Activated naive CD8-positive, alpha-beta T cell treated with anti-CD3 and anti-CD28 coated beads, Interleukin-2, amount 10 ng/mL, durations not matched to agents 7 days and 5 days (primary cell): Measurements from ENCODE around the gene NADSYN1. TPM values are rescaled to one million over a fixed set of nuclear protein-coding genes. Genes with fewer than 3 reads are reported as not detected.

Experiments
- ATAC-seq: fragments of 150-1000 bp; cut with Tn5 transposase; one replicate; pipeline ENCODE4 v1.10.0; 2021; ENCODE audit warnings: low read depth, moderate library complexity
- POLR2A ChIA-PET: fragments of 350-600 bp; sonication (Branson Sonifier 250); formaldehyde crosslinking; loops from one replicate; lab custom pipeline; 2021; ENCODE audit warnings: antibody characterized with exemption; lab: Charles Lee
- DNase-seq: peaks from one replicate; pipeline ENCODE4 v3.0.0; 2021
- H3K27ac Mint-ChIP-seq: one replicate; pipeline ENCODE4 v1.8.0; 2022; ENCODE audit warnings: mild to moderate bottlenecking, mixed read lengths
- H3K27me3 Mint-ChIP-seq: one replicate; pipeline ENCODE4 v1.8.0; 2022; ENCODE audit warnings: mild to moderate bottlenecking, moderate library complexity, mixed read lengths
- H3K36me3 Mint-ChIP-seq: one replicate; pipeline ENCODE4 v1.8.0; 2021; ENCODE audit warnings: mild to moderate bottlenecking, mixed read lengths
- H3K4me1 Mint-ChIP-seq: one replicate; pipeline ENCODE4 v1.8.0; 2021; ENCODE audit warnings: mixed read lengths
- H3K4me3 Mint-ChIP-seq: one replicate; pipeline ENCODE4 v1.8.0; 2022; ENCODE audit warnings: mild to moderate bottlenecking, moderate library complexity, mixed read lengths
- H3K9me3 Mint-ChIP-seq: one replicate; pipeline ENCODE4 v1.8.0; 2021; ENCODE audit warnings: mixed read lengths
- total RNA-seq, 2 experiments: library from RNA; stranded (reverse); gene quantifications; one replicate each; pipeline ENCODE4 v1.2.3, GENCODE V29; 2021

The NADSYN1 gene
- total RNA-seq, 2 experiments from 2014 or later, result 172 to 186 TPM

- Mint-ChIP-seq H3K36me3 (no peaks in the 10 kb centered on the region), H3K4me3 (no peak overlapping the region), H3K27me3 (peaks cover 3% of the 10 kb centered on the region), H3K9me3 (no peaks in the 10 kb centered on the region), H3K4me1 (peaks cover 5% of the 10 kb centered on the region), H3K27ac (no peak overlapping the region)
- no peak for ATAC-seq
- POLR2A ChIA-PET, result no interaction called here
- no peak for DNase-seq
Observed at GRCh38 chr11:71425860-71426259, 27.1 kb upstream of the NADSYN1 start.

DNA sequence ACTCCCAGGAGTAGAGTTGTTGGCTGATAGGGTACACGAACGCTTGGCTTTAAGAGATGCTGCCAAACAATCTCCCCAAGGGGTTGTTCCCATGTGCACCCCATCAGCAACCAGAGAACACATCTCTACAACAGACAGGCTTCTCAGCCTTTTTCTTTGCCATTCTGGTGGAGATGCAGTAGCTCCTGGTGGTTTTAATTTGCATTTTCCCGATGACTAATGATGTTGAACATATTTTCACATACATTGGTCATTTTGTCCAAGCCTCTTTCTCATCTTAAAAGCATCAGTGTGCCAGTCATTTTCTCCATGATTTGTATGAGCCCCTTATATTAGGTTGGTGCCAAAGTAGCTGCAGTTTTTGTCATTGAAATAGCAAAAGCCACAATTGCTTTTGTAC lies 26.6 kb upstream of the NADSYN1 start:
- H3K4me1 Mint-ChIP-seq, result peaks cover 5% of the 10 kb centered on the region
- H3K9me3 Mint-ChIP-seq, result no peaks in the 10 kb centered on the region
- H3K4me3 Mint-ChIP-seq, result no peak overlapping the region
- ATAC-seq (no peak), DNase-seq (no peak)
- H3K27me3 Mint-ChIP-seq, result peaks cover 3% of the 10 kb centered on the region
- no peak overlapping the region for H3K27ac Mint-ChIP-seq
- H3K36me3 Mint-ChIP-seq, result no peaks in the 10 kb centered on the region
- POLR2A ChIA-PET, result no interaction called here

DNA sequence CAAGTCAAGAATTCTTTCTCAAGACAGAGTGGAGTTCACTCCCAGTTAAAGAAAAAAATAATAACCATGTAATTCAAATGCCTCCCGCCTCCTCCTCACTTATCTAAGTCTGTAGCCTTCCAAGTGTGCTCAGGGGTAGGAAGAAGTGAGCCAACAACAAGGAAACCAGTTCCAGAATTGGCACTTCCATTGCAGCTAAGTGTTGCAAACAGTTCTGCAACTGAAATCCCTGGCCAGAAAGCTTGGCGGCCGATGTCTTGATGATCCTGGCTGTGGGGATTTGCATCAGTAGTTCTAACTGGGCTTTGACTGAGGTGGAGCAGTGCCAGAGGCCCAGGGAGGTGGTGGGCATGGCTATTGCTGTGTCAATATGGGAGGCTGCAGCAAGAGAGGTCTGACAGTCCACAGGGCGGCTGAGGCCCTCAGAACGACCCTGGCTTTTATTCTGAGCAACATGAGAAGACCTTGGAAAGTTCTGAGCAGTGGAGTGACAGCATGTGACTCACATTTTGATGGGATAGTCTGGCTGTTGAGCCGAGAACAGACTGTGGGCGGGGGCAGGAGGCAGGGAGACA lies 24.1 kb upstream of the NADSYN1 start:
- H3K36me3 Mint-ChIP-seq, result no peaks in the 10 kb centered on the region
- peaks cover 3% of the 10 kb centered on the region for H3K27me3 Mint-ChIP-seq
- DNase-seq, result no peak
- peaks cover 5% of the 10 kb centered on the region for H3K4me1 Mint-ChIP-seq
- H3K27ac Mint-ChIP-seq, result no peak overlapping the region
- H3K4me3 Mint-ChIP-seq, result no peak overlapping the region
- H3K9me3 Mint-ChIP-seq, result no peaks in the 10 kb centered on the region
- no peak for ATAC-seq
- POLR2A ChIA-PET, result no interaction called here

DNA sequence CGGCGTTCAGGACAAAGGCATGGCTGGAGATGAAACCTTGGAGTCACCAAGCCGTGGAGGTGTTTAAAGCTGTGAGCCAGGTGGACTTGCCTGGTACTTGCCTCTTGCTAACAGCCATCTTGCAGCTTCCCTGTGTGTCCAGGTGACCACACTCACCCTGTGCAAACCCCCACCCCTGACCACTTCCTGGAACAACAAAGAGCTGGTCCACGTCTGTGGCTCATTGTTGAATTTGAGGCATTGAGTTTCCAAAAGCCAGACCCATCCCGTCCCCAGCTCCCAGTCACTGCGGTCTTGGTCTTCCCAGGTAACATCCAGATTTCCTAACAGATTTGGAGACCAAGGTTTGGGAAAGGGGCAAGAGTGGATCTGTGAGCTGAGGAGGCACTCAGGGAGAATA lies 23.3 kb upstream of the NADSYN1 start:
- no peak for DNase-seq
- Mint-ChIP-seq H3K4me1 (peaks cover 5% of the 10 kb centered on the region), H3K27me3 (peaks cover 3% of the 10 kb centered on the region), H3K36me3 (peaks cover 2% of the 10 kb centered on the region), H3K4me3 (no peak overlapping the region), H3K27ac (no peak overlapping the region), H3K9me3 (no peaks in the 10 kb centered on the region)
- no peak for ATAC-seq
- POLR2A ChIA-PET, result no interaction called here

- ATAC-seq (no peak), DNase-seq (no peak)
- Mint-ChIP-seq H3K36me3 (peaks cover 2% of the 10 kb centered on the region), H3K27ac (no peak overlapping the region), H3K27me3 (peaks cover 3% of the 10 kb centered on the region), H3K9me3 (no peaks in the 10 kb centered on the region), H3K4me1 (peaks cover 5% of the 10 kb centered on the region), H3K4me3 (no peak overlapping the region)
- POLR2A ChIA-PET, result no interaction called here
Observed at GRCh38 chr11:71430166-71430565, 22.8 kb upstream of the NADSYN1 start.

GRCh38 chr11:71431271-71431670 lies 21.7 kb upstream of the NADSYN1 start:
- ATAC-seq, result no peak
- Mint-ChIP-seq H3K27ac (no peak overlapping the region), H3K27me3 (peaks cover 3% of the 10 kb centered on the region), H3K9me3 (no peaks in the 10 kb centered on the region), H3K4me3 (no peak overlapping the region), H3K36me3 (peaks cover 2% of the 10 kb centered on the region), H3K4me1 (peaks cover 5% of the 10 kb centered on the region)
- DNase-seq, result no peak
- POLR2A ChIA-PET, result no interaction called here

DNA sequence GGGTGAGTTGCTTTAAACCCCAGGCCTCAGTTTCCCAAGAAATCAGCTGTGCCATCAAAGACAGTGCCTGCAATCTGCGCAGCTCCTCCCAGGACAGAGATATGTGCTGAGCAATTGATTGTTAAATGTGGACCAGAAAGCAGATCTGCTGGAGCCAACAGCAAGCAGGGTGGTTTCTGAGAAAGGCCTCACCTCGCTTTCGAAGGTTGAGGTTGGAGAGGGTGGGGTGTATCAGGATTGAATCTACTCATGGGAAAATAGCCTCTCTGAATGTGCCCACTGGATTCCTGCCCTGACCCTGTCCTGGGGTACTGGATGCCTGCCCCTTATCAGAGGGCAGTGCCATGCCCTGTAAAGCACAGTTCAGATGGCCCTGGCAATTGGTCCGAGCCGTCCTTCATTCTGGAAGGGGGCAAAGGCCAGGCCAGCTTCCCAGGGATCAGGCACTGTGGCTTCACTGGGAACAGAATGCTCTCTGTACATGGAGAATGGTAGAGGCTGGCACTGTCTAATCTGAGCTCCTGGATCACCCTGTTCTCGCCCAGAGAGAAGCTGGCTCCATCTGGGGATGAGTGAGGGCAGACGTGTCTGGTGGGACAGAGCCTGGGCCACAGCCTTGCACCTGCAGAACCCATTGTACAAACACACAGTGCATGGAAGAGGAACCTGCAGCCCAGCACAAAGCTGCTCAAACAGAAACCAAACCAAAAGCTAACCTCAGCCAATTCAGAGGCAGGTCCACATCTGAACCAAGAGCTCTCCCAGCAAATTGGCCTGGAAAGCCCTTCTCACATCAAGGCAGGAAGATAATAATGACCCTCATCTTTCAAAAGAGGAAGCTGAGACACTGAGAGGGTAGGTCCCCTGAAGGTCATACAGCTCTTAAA lies 20.0 kb upstream of the NADSYN1 start:
- DNase-seq (no peak), ATAC-seq (no peak)
- POLR2A ChIA-PET, result no interaction called here
- Mint-ChIP-seq H3K27me3 (peaks cover 2% of the 10 kb centered on the region), H3K27ac (no peak overlapping the region), H3K9me3 (no peaks in the 10 kb centered on the region), H3K36me3 (peaks cover 4% of the 10 kb centered on the region), H3K4me3 (no peak overlapping the region), H3K4me1 (peaks cover 5% of the 10 kb centered on the region)

DNA sequence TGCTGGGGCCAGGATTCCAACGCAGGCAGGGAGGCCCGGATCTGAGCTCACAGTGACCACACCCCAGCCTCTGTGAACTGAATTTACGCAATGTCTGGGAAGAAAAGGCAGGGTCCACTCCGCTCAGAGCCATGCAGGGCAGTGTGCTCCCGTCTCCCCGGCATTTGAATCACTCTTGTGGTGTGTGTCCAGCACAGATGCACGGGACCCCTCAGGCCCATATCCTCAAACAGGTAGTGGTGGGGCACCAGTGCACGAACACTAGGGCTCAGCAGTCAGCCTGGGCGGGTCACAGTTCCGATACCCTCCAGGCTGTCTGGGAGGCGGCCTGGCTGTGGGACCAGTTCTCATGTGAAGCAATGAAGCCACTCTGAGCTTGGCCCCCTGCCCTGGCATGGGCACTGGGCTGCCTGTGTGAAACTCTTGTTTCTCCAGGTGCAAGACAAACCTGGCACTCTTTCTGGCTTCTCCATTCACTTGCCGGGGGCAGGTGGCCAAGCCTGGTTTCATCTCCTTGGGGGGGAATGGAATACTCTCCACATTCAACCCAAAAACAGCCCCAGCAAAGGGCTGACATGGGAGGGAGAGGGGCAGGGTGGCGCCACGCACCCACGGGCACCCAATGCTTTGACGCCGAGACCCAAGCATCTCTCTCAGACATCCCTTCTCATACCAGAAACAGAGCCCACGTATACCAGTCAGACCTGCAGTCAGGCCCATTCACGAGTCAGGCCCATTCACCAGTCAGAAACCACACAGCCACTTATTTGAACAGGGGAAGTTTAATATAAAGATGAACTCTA lies 19.2 kb upstream of the NADSYN1 start:
- Mint-ChIP-seq H3K4me1 (peaks cover 5% of the 10 kb centered on the region), H3K4me3 (no peak overlapping the region), H3K9me3 (no peaks in the 10 kb centered on the region), H3K27me3 (no peaks in the 10 kb centered on the region), H3K27ac (no peak overlapping the region), H3K36me3 (peaks cover 4% of the 10 kb centered on the region)
- POLR2A ChIA-PET, result no interaction called here
- ATAC-seq, result no peak
- no peak for DNase-seq

GRCh38 chr11:71434576-71435130 lies 18.4 kb upstream of the NADSYN1 start:
- Mint-ChIP-seq H3K27ac (no peak overlapping the region), H3K4me1 (no peaks in the 10 kb centered on the region), H3K4me3 (no peak overlapping the region), H3K36me3 (peaks cover 4% of the 10 kb centered on the region), H3K9me3 (no peaks in the 10 kb centered on the region), H3K27me3 (no peaks in the 10 kb centered on the region)
- ATAC-seq, result no peak
- no peak for DNase-seq
- POLR2A ChIA-PET, result no interaction called here

- ATAC-seq, result no peak
- Mint-ChIP-seq H3K27me3 (no peaks in the 10 kb centered on the region), H3K27ac (no peak overlapping the region), H3K9me3 (no peaks in the 10 kb centered on the region), H3K36me3 (peaks cover 11% of the 10 kb centered on the region), H3K4me3 (no peak overlapping the region), H3K4me1 (no peaks in the 10 kb centered on the region)
- POLR2A ChIA-PET, result no interaction called here
- no peak for DNase-seq
Observed at GRCh38 chr11:71435278-71435951, 17.6 kb upstream of the NADSYN1 start.

DNA sequence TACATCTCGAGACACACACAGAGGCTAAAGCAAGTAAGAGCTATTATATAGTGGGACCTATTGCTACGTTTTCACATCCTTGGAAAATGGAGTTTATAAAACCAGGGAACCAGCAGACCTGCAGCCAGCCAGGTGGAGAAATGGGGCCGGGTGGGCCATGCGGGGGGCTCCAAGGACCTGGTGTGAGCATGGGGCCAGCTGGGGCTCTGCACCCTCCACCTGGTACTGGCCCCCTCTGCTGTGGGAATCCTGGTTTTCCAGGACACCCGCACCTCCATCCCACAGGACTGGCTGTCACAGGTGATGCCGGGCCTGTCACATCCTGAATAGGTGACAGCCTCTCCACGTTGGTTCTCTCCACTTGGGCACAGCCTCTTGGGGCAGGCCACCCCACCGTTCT lies 16.1 kb upstream of the NADSYN1 start:
- peaks cover 14% of the 10 kb centered on the region for H3K36me3 Mint-ChIP-seq
- POLR2A ChIA-PET, result no interaction called here
- no peaks in the 10 kb centered on the region for H3K27me3 Mint-ChIP-seq
- no peaks in the 10 kb centered on the region for H3K9me3 Mint-ChIP-seq
- no peak for ATAC-seq
- H3K4me1 Mint-ChIP-seq, result no peaks in the 10 kb centered on the region
- no peak for DNase-seq
- no peak overlapping the region for H3K27ac Mint-ChIP-seq
- H3K4me3 Mint-ChIP-seq, result no peak overlapping the region

GRCh38 chr11:71437399-71437798 lies 15.6 kb upstream of the NADSYN1 start:
- Mint-ChIP-seq H3K4me1 (no peaks in the 10 kb centered on the region), H3K4me3 (no peak overlapping the region), H3K9me3 (no peaks in the 10 kb centered on the region), H3K27ac (no peak overlapping the region), H3K27me3 (no peaks in the 10 kb centered on the region), H3K36me3 (peaks cover 14% of the 10 kb centered on the region)
- ATAC-seq, result no peak
- POLR2A ChIA-PET, result no interaction called here
- no peak for DNase-seq

DNA sequence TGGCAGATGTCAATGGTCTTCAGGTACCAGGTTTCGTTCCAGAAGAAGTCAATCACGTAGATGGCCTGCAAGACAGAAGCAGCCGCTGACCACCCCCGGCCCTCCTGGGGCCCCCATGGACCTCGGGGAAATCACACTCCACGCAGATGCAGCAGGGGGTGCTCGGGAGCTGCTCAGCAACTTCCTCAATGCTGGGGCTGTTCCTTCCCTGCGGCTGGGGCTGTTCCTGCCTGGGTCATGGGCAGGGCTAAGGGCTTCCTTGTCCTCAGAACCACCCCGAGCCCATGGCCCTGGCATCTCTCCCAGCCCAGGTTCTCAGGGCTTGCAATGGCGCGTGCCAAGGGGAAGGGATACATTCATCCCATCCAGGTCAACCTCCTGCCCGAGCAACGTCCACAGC lies 15.1 kb upstream of the NADSYN1 start:
- Mint-ChIP-seq H3K9me3 (no peaks in the 10 kb centered on the region), H3K4me1 (no peaks in the 10 kb centered on the region), H3K4me3 (no peak overlapping the region), H3K36me3 (peaks cover 18% of the 10 kb centered on the region), H3K27ac (no peak overlapping the region), H3K27me3 (no peaks in the 10 kb centered on the region)
- POLR2A ChIA-PET, result no interaction called here
- DNase-seq (no peak), ATAC-seq (no peak)
